K562 (cell line): ENCODE measurements around the gene ATP13A2.

Source experiments
- CTCF ChIP-seq, 3 experiments: IDR thresholded peaks in 2 of 3; conservative IDR thresholded peaks in 1 of 3; 2 replicates each; pipeline ENCODE4 v1.5.1; 2011 to 2012; ENCODE audit warnings: low read length in 3 of 3, mild to moderate bottlenecking in 3 of 3, control low read depth in 2 of 3, improper control_type of control experiment in 1 of 3, inconsistent platforms in 1 of 3, low read depth in 1 of 3, mixed read lengths in 1 of 3, moderate library complexity in 1 of 3; ENCODE audit not compliant: insufficient read depth in 2 of 3
- IRF2 ChIP-seq: sonication (generic); formaldehyde crosslinking; IDR thresholded peaks from 2 replicates; pipeline ENCODE4 v1.8.1; 2022; ENCODE audit warnings: mild to moderate bottlenecking, missing genetic modification reagents
- LARP7 ChIP-seq: fragments of 450-650 bp; IDR thresholded peaks from 2 replicates; pipeline ENCODE4 v1.6.1; 2016
- MEF2D ChIP-seq: conservative IDR thresholded peaks from 2 replicates; pipeline ENCODE4 v1.6.1; 2016; ENCODE audit warnings: low read depth, missing genetic modification characterization, missing compliant biosample characterization
- SMAD4 ChIP-seq: fragments of 250-450 bp; sonication (Bioruptor Pico); conservative IDR thresholded peaks from 2 replicates; pipeline ENCODE4 v1.8.0; 2021; ENCODE audit warnings: inconsistent platforms, mild to moderate bottlenecking, moderate library complexity
- TCF7 ChIP-seq: sonication (generic); IDR thresholded peaks from 2 replicates; pipeline ENCODE4 v1.6.1; 2016; ENCODE audit warnings: antibody characterized with exemption, borderline replicate concordance

GRCh38 chr1:16955186-16955585 lies 56.5 kb downstream of the ATP13A2 start:
- TF ChIP-seq MEF2D (tag), result no peak
- TF ChIP-seq CTCF (IDR thresholded peaks at IDR 0.05 in 2 of 3, conservative IDR thresholded peaks at IDR 0.05 in 1 of 3; ENCODE audit: insufficient read depth in 2 of 3, low read depth in 1 of 3, low read length in 3 of 3), result no peak
- TF ChIP-seq SMAD4 (CRISPR knock-in tag), result no peak
- no peak for TF ChIP-seq LARP7
- no peak for TF ChIP-seq TCF7
- TF ChIP-seq IRF2 (CRISPR knock-in tag), result no peak
